ENCODE measurements around the gene STRBP.

The STRBP gene

GRCh38 chr9:123102375-123103113 is 165.8 kb downstream of the STRBP start:
- TF ChIP-seq POLR2AphosphoS5 (IDR thresholded peaks at IDR 0.05; ENCODE audit: low read depth, low read length) (no peak), REST (IDR thresholded peaks at IDR 0.05; ENCODE audit: insufficient read depth in 1 of 2, low read depth in 2 of 2, low read length in 2 of 2) (no peak), TAF1 (IDR thresholded peaks at IDR 0.05; ENCODE audit: borderline replicate concordance, insufficient read depth, low read length) (no peak), FOXP2 (optimal IDR thresholded peaks at IDR 0.05; ENCODE audit: borderline replicate concordance, extremely low read depth, extremely low read length, insufficient read depth) (no peak), SIN3A (IDR thresholded peaks at IDR 0.05; ENCODE audit: borderline replicate concordance, insufficient read depth, low read length) (no peak)

DNA sequence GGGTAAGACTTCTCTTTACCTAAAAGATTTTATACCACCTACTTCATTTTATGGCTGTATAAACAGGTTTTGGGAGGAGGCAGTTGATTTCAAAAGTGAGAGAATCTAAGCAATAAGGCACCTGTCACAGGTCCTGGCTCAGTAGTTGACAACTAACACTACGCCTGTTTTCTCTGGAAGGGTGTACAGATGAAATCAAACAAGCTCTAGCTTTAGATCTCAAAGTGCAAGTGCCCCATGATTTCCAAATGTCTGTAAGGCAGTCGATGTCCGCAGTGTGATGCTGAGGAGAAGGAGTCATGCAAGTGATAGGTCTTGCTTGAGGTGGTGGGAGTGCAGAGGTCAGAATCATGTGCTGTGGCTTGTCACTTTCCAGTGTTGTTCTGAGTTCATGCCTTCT is 168.8 kb downstream of the STRBP start:
- TF ChIP-seq SIN3A (IDR thresholded peaks at IDR 0.05; ENCODE audit: borderline replicate concordance, insufficient read depth, low read length) = no peak
- no peak for TF ChIP-seq FOXP2 (optimal IDR thresholded peaks at IDR 0.05; ENCODE audit: borderline replicate concordance, extremely low read depth, extremely low read length, insufficient read depth)
- TF ChIP-seq POLR2AphosphoS5 (IDR thresholded peaks at IDR 0.05; ENCODE audit: low read depth, low read length) = no peak
- TF ChIP-seq REST (IDR thresholded peaks at IDR 0.05; ENCODE audit: insufficient read depth in 1 of 2, low read depth in 2 of 2, low read length in 2 of 2) = no peak
- no peak for TF ChIP-seq TAF1 (IDR thresholded peaks at IDR 0.05; ENCODE audit: borderline replicate concordance, insufficient read depth, low read length)

- TF ChIP-seq REST (IDR thresholded peaks at IDR 0.05; ENCODE audit: insufficient read depth in 1 of 2, low read depth in 2 of 2, low read length in 2 of 2) (no peak), POLR2AphosphoS5 (IDR thresholded peaks at IDR 0.05; ENCODE audit: low read depth, low read length) (no peak), TAF1 (IDR thresholded peaks at IDR 0.05; ENCODE audit: borderline replicate concordance, insufficient read depth, low read length) (no peak), SIN3A (IDR thresholded peaks at IDR 0.05; ENCODE audit: borderline replicate concordance, insufficient read depth, low read length) (no peak), FOXP2 (optimal IDR thresholded peaks at IDR 0.05; ENCODE audit: borderline replicate concordance, extremely low read depth, extremely low read length, insufficient read depth) (no peak)
Measured at GRCh38 chr9:123099042-123099441, 169.3 kb downstream of the STRBP start.

DNA sequence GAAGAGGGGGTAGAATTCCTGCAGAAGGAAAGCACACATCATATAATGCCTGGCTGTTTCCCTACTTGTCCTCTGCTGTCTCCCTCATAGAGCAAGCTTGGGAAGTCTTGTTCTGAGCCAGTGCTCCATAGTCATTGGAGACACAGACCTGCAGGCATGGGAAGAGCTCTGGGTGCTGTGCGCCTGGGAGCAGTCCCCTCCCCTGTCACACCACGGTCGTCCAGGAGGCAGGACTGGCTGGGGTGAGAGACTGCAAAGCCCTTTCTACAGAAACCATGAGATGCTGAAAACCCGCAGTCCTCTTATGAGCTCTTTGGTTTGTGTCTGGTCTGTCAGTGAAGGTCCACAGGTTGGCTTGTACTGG is 170.3 kb downstream of the STRBP start:
- TF ChIP-seq SIN3A (IDR thresholded peaks at IDR 0.05; ENCODE audit: borderline replicate concordance, insufficient read depth, low read length) = no peak
- no peak for TF ChIP-seq FOXP2 (optimal IDR thresholded peaks at IDR 0.05; ENCODE audit: borderline replicate concordance, extremely low read depth, extremely low read length, insufficient read depth)
- TF ChIP-seq TAF1 (IDR thresholded peaks at IDR 0.05; ENCODE audit: borderline replicate concordance, insufficient read depth, low read length) = no peak
- no peak for TF ChIP-seq REST (IDR thresholded peaks at IDR 0.05; ENCODE audit: insufficient read depth in 1 of 2, low read depth in 2 of 2, low read length in 2 of 2)
- TF ChIP-seq POLR2AphosphoS5 (IDR thresholded peaks at IDR 0.05; ENCODE audit: low read depth, low read length) = no peak

Measured in PFSK-1 (cell line).